Measurements from ENCODE around the gene GPAM. TPM values are rescaled to one million over a fixed set of nuclear protein-coding genes. Genes with fewer than 3 reads are reported as not detected.
A peak's percentile ranks its signal among the peaks of the same experiment; 100 is the strongest.
"Not testable (repeated sequence)": the region's sequence is repeated elsewhere in the genome, so short reads cannot be mapped to it uniquely, and the experiment has no call there.

Gene GPAM, protein sequence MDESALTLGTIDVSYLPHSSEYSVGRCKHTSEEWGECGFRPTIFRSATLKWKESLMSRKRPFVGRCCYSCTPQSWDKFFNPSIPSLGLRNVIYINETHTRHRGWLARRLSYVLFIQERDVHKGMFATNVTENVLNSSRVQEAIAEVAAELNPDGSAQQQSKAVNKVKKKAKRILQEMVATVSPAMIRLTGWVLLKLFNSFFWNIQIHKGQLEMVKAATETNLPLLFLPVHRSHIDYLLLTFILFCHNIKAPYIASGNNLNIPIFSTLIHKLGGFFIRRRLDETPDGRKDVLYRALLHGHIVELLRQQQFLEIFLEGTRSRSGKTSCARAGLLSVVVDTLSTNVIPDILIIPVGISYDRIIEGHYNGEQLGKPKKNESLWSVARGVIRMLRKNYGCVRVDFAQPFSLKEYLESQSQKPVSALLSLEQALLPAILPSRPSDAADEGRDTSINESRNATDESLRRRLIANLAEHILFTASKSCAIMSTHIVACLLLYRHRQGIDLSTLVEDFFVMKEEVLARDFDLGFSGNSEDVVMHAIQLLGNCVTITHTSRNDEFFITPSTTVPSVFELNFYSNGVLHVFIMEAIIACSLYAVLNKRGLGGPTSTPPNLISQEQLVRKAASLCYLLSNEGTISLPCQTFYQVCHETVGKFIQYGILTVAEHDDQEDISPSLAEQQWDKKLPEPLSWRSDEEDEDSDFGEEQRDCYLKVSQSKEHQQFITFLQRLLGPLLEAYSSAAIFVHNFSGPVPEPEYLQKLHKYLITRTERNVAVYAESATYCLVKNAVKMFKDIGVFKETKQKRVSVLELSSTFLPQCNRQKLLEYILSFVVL
- 22.7 and 23.7 TPM in 2 replicates for total RNA-seq (2014; rRNA removed; shearing (Covaris generic))

DNA sequence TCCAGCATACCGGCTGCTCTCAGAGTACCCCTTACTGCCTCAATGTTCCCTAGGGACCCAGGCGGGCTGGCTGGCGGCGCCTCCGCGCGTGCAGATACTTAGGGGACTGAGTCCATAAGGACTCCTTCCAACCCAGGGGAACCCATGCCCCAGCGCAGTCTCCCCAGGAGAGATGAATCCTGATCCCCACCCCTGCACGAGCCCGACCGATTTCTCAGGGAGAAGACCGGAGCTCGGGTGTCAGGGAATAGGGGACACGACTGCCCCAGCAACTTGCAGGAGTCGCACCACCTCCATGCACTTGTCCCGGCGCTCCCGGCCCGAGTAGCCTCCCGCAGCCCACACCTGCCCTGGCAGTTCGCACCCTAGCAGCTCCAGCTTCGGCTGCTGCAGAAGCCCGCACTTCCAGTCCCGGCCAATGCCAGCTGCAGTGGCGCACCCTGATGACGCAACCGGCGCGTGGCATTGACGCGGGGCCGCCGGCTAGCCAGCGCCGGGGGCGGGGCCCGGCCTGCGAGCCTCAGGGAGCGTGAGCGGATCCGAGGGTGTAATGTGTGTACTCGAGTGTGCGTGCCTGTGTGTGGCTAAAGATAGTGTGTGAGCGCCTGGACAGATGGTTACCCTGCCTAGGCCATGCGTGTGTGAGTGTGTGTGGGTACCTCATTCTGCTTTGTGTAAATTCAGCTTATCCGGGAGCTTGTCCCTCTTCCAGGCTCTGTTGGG lies at the start of gene GPAM:
Gene GPAM (minus strand): TSS at position 437 of the 723 bp plus-strand sequence. CDS start 1,981 bp downstream, outside the sequence.
- no peaks in the 10 kb centered on the region for H3K4me1 ChIP-seq
- peak within 1 kb of the TSS; percentile 64 for H3K27ac ChIP-seq
- H3K36me3 ChIP-seq, result peaks cover 8% of the 10 kb centered on the region; the same call in 1 of the 2 replicates
- peak; percentile 92 to 93 for DNase-seq
- peak within 1 kb of the TSS; percentile 75 for H3K4me3 ChIP-seq
- H3K27me3 ChIP-seq, result no peaks in the 10 kb centered on the region
- H3K9me3 ChIP-seq (replicated peaks), result no peaks in the 10 kb centered on the region

DNA sequence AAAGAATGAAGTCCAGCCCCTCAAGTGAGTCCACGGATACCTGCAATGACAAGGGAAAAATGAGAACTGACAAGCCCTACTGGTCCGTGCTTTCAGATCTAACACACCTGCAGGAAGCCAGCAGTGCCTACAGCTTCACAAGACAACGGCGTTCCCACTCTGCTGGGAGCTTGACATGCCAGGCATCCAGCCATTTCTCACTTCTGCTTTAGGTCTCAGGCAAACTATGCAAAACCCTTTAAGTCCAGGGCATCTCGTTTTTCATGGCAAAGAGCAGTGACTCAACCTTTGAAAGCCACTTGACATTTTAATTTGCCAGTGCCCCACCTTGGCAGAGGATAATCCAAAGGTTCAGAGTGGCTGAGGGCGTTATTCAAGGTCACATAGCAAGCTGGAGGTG lies 49.1 kb upstream of the GPAM start:
- Histone ChIP-seq H3K4me3 (no peak overlapping the region), H3K36me3 (no peaks in the 10 kb centered on the region), H3K9me3 (replicated peaks) (no peaks in the 10 kb centered on the region), H3K4me1 (peaks cover 4% of the 10 kb centered on the region; the same call in 1 of the 2 replicates), H3K27ac (no peak overlapping the region), H3K27me3 (no peaks in the 10 kb centered on the region)
- no peak for DNase-seq

DNA sequence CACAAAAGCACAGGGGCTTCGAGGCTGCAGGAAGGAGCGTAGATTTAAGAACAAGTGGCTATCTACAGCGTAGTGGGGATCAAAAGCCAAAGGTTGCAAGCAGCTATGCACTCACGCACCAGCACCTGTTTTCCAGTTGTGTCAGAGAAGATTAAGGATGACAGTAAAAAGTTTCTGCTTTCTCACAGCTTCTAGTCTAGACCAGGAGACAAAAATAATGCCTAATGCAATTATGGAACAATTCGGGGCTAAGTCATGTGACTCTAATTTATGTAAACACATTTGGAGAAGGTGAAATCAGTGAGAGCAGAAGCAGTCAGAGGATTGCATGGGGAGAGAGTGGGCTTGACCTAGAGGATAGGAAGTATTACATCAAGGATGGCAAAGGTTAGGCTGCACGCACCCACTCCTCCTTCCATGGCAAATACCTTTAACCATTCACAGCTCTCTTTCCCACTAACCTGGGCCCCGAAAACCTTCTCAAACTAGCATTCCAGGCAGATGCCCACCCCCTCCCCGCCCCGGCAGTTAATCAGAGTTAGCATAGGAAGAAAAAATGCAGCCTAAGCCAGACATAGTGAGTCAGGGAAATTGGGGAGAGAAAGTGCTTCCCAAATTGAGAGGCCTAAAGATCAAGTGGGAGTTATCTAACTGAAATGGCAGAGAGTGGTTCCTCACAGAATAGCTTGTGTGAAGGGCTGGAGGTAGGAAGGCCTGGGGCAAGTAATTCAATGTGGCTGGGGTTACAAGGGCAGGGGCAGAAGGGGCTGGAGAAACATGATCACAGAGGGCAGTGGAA lies 48.2 kb upstream of the GPAM start:
- no peak overlapping the region for H3K27ac ChIP-seq
- peak in 1 of 2 experiments; percentile 5 for DNase-seq
- H3K36me3 ChIP-seq, result no peaks in the 10 kb centered on the region
- no peaks in the 10 kb centered on the region for H3K9me3 ChIP-seq (replicated peaks)
- H3K4me3 ChIP-seq, result no peak overlapping the region
- H3K4me1 ChIP-seq, result peaks cover 4% of the 10 kb centered on the region; the same call in 1 of the 2 replicates
- no peaks in the 10 kb centered on the region for H3K27me3 ChIP-seq

DNA sequence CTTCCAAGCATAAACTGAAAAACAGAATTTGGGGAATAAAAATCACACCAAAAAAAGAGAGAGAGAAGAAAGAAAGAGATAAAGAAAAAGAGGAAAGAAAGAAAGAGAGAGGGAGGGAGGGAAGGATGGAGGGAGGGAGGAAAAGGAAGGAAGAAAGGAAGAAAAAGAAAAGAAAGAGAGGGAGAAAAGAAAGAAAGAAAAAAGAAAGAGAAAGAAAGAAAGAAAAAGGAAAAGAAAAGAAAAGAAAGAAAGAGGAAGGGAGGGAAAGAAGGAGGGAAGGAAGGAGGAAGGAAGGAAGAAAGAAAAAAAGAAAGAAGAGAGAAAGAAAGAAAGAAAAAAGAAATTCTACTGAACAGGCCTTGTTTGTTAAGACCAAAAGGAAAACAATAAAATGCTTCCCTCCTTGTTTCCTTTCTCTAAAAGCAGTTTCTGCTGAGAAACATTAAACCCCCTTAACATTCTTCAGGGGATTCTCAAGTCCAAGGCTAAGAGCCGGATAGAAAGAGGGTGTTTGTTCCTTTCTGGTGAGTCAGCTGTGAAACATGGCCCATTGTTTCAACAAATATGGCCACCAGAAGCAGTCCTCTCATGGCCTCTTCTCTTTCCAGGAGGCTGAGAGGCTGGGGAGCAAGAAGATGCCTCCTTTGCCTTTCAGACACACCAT lies 46.9 kb upstream of the GPAM start:
- peaks cover 4% of the 10 kb centered on the region; the same call in 1 of the 2 replicates for H3K4me1 ChIP-seq
- H3K27me3 ChIP-seq, result no peaks in the 10 kb centered on the region
- no peak overlapping the region for H3K27ac ChIP-seq
- peak in 1 of 2 experiments; percentile 9 for DNase-seq
- no peaks in the 10 kb centered on the region for H3K9me3 ChIP-seq (replicated peaks)
- H3K36me3 ChIP-seq, result no peaks in the 10 kb centered on the region
- H3K4me3 ChIP-seq, result no peak overlapping the region

DNA sequence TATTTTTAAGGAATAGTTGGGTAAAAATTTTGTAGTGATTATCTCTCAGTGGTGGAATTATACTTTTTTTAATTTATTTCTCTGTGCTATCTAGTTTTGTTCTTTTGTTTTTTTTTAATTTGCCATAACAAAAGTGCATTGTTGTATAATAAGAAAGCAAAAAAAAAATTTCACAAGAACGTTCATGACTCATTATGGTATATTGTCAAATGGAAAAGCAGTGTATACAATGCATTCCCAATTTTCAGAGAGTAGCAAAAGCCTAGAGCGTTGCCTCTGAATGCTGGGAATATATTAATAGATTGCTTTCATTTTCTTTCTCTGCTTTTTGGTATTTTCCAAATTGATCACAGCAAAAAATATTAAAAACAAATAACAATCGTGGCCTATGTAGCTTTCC lies 46.3 kb upstream of the GPAM start:
- H3K27ac ChIP-seq, result no peak overlapping the region
- H3K27me3 ChIP-seq, result no peaks in the 10 kb centered on the region
- no peaks in the 10 kb centered on the region for H3K36me3 ChIP-seq
- no peak overlapping the region for H3K4me3 ChIP-seq
- no peak for DNase-seq
- H3K4me1 ChIP-seq, result peaks cover 4% of the 10 kb centered on the region; the same call in 1 of the 2 replicates
- H3K9me3 ChIP-seq (replicated peaks), result no peaks in the 10 kb centered on the region

DNA sequence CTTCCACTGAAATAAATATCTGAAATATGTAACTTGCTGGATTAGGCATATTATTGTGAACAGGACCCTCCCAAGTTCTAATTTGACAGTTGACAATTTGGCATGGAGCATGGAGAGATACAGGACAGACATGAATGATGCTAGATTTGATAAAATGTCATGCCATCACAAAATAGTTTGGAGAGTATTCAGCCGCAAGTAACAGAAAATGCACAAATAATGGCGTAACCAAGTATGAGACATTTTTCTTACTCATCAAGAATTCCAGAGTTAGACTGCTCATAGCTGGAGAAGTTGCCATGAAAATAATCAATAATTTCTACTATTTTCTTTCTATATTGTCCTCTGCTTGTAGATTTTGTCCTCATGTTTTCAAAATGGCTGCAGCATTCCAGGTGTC lies 45.5 kb upstream of the GPAM start:
- H3K4me3 ChIP-seq, result no peak overlapping the region
- H3K36me3 ChIP-seq, result no peaks in the 10 kb centered on the region
- no peaks in the 10 kb centered on the region for H3K9me3 ChIP-seq (replicated peaks)
- no peaks in the 10 kb centered on the region for H3K27me3 ChIP-seq
- no peak for DNase-seq
- H3K4me1 ChIP-seq, result peaks cover 4% of the 10 kb centered on the region; the same call in 1 of the 2 replicates
- H3K27ac ChIP-seq, result no peak overlapping the region

DNA sequence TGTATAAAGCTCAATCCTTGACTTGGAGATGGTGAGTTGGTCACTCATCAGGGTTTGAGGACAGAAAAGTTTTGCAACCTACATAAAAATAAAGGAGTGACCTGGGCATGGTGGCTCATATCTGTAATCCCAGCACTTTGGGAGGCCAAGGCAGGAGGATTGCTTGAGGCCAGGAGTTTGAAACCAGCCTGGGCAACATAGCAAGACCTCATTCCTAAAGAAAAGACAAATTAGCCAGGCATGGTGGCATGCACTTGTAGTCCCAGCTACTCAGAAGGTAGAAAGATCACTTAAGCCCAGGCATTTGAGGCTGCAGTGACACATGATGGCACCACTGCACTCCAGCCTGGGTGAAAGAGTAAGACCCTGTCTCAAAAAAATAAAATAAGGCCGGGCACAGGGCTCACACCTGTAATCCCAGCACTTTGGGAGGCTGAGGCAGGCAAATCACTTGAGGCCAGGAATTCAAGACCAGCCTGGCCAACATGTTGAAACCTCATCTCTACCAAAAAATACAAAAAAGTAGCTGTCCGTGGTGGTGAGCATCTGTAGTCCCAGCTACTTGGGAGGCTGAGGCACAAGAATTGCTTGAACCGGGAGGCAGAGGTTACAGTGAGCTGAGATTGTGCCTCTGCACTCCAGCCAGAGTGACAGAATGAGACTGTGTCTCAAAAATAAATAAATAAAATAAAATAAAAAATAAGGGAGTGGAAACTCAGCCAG lies 45.0 kb upstream of the GPAM start:
- H3K9me3 ChIP-seq (replicated peaks), result not testable (repeated sequence)

DNA sequence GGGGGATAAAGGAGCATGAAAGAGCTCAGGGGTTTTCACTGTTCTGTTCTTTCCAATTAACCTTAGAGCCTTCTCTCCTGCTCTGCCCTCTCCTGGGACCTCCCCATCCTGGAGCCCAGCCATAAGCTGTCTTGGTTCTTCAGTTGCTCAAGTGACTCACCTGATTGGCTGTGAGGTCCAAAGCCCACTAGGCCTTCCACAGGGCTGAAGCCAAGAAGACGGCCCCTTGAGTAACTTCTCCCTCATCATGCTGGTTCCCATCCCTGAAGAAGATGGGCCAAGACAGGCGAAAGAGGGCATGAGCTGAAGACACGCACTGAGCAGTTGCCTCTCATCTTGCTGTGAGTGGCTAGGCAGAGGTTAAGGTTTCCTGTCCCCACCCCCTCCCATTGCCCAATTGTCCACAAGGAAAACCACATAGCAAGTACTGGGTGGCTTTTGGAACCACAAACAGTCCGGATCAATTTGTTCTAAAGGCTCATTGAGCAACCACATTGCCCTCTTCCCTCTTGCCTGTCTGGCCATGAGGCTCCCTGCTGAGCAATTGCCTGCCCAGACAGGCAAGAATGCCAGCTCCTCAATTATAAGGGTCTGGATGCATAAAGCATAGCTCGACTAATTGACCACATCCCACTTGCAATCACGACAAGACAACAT lies 43.9 kb upstream of the GPAM start:
- Histone ChIP-seq H3K27me3 (no peaks in the 10 kb centered on the region), H3K4me3 (no peak overlapping the region), H3K4me1 (peaks cover 4% of the 10 kb centered on the region; the same call in 1 of the 2 replicates), H3K9me3 (replicated peaks) (no peaks in the 10 kb centered on the region), H3K27ac (no peak overlapping the region), H3K36me3 (no peaks in the 10 kb centered on the region)
- DNase-seq, result peak; percentile 14 to 17

More for the DNA sequence above, 45.0 kb upstream of the GPAM start:
- not testable (repeated sequence) for H3K27me3 ChIP-seq, H3K27ac ChIP-seq, H3K4me3 ChIP-seq, H3K36me3 ChIP-seq, DNase-seq, H3K4me1 ChIP-seq

DNA sequence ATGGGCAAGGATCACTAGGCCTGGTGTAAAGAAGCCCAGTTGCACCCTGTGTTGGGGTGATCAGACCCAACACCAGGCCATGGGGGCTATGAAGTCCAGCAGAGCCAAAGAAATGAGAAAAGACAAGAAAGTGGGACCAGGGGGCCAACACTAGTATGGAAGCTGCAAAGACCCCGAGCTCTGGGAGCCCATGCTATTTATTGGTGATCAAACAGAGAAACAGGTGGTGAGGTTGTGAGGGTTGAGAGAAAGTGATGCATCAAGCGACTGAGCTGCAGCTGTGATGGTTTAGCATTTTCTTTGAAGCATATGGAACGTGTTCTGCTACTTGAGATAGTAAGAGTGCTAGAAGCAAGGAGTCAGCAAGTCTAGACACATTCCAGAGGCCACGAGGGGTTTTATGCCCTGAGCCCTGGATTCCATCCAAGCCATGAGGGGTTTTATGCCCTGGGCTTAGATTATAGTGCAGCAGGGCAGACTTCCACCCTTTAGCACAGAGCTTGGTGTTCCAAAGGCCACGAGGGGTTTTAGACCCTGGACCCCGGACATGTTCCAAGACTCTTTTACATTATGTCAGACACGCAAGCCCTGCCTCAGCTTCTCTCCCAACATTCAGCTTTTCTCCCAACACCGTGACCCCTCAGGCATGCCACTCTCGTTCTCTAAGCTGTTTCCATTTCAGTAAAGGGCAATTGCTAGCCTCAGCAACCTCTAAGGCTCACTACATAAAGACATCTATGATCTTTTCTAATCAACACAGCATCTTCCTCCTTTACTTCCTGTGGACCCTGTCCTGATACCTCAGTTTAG lies 43.1 kb upstream of the GPAM start:
- H3K4me1 ChIP-seq, result peaks cover 4% of the 10 kb centered on the region; the same call in 1 of the 2 replicates
- no peaks in the 10 kb centered on the region for H3K9me3 ChIP-seq (replicated peaks)
- H3K4me3 ChIP-seq, result no peak overlapping the region
- no peak overlapping the region for H3K27ac ChIP-seq
- peak in 1 of 2 experiments; percentile 6 for DNase-seq
- H3K27me3 ChIP-seq, result no peaks in the 10 kb centered on the region
- no peaks in the 10 kb centered on the region for H3K36me3 ChIP-seq

DNA sequence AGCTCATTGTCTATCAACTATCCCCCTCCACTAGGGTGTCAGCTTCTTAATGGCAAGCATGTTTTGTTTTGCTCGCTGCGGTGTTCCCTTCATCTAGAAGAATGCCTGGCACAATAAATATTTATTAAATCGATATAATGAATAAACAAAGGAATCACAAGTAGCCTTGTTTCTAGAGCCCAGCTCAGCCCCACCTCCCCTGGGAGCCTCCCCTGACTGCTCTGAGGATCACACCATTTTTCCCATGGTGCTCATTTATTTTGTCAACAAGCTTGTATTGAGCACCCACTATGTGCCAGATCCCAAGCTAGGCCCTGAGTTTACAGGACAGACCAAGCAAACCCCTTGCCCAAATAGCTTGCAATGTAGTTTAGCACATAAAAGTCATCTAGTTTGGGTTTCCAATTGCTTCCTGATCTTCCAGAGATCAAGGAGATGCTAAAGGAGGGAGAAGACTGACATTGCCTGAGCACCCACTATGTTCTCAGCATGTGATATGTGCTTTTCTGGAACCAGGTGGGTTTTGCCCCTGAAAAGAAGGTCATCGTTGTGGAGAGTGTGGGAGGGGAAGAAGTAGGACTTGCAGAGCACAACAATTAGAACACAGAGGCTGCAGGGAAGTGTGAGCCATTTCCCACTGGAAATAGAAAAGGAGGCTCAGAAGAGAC lies 42.3 kb upstream of the GPAM start:
- H3K4me3 ChIP-seq, result no peak overlapping the region
- H3K27ac ChIP-seq, result no peak overlapping the region
- no peak for DNase-seq

DNA sequence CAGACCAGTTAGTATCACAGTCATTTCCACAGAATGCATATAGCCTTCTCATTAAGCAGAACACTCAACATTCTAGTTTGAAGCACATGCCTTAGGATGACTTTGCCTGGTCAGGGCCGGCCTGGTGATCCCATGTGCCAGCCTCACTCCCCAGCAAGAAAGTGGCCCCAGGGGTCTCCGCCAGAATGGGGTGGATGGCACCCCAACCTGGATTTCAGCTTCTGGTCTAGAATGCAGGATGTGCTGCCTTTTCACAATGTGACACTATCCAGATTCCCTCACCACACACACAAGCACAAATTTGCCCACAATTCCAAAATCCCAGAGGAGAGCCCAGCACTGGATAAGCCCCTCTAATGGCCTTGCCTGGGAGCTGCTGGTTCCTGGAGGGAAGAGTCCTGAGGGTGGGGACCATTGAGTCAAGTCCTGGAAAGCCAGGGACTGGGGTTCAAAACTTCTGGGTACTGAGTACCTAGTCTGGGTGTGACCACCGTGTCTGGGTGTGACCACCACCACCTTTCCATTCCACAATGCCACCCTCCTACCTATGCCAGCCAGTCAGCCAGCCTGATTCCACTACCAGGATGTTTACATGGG lies 41.5 kb upstream of the GPAM start:
- DNase-seq, result no peak
- Histone ChIP-seq H3K4me1 (no peaks in the 10 kb centered on the region), H3K27me3 (no peaks in the 10 kb centered on the region), H3K36me3 (no peaks in the 10 kb centered on the region), H3K4me3 (no peak overlapping the region), H3K9me3 (replicated peaks) (no peaks in the 10 kb centered on the region; the same call in 1 of the 2 replicates), H3K27ac (no peak overlapping the region)

More for the DNA sequence above, 42.3 kb upstream of the GPAM start:
- Histone ChIP-seq H3K36me3 (no peaks in the 10 kb centered on the region), H3K9me3 (replicated peaks) (no peaks in the 10 kb centered on the region), H3K4me1 (no peaks in the 10 kb centered on the region), H3K27me3 (no peaks in the 10 kb centered on the region)
